HAP-1 (cell line): ENCODE data around the gene ZNF214.
"Not testable (repeated sequence)": the region's sequence is repeated elsewhere in the genome, so short reads cannot be mapped to it uniquely, and the experiment has no call there.

Experiments
- DNase-seq, 2 experiments: peaks; one replicate each; pipeline ENCODE4 v3.0.0-alpha.2; 2016 to 2020; ENCODE audit warnings: low spot score in 2 of 2
- H3K27me3 ChIP-seq: fragments of 250-450 bp; sonication (Bioruptor Pico); 2 replicates; pipeline ENCODE4 v1.5.1; 2020; ENCODE audit warnings: low read depth, mild to moderate bottlenecking, moderate library complexity
- H3K36me3 ChIP-seq: fragments of 250-450 bp; sonication (Bioruptor Pico); replicated peaks from 2 replicates; pipeline ENCODE4 v1.5.1; 2020; ENCODE audit warnings: mild to moderate bottlenecking
- H3K4me1 ChIP-seq: fragments of 250-450 bp; sonication (Bioruptor Pico); 2 replicates; pipeline ENCODE4 v1.5.1; 2020; ENCODE audit warnings: mild to moderate bottlenecking
- H3K4me3 ChIP-seq: fragments of 250-450 bp; sonication (Bioruptor Pico); 2 replicates; pipeline ENCODE4 v1.5.1; 2020; ENCODE audit warnings: mild to moderate bottlenecking, moderate library complexity
- H3K9me3 ChIP-seq: fragments of 250-450 bp; sonication (Bioruptor Pico); 2 replicates; pipeline ENCODE4 v1.5.1; 2020; ENCODE audit warnings: mild to moderate bottlenecking, moderate library complexity
- in situ Hi-C: fragments of 300-500 bp; cut with MboI; formaldehyde crosslinking; loops from 3 replicates; pipeline ENCODE4 v1.14.3; 2020; ENCODE audit warnings: low sequenced_read_pairs, inconsistent platforms, mixed read lengths

ZNF214 gene

GRCh38 chr11:7019500-7020182 lies 505 bp downstream of the ZNF214 start:
- Histone ChIP-seq H3K27me3 (peaks cover 4% of the 10 kb centered on the region; the same call in 1 of the 2 replicates), H3K4me3 (peak overlapping the region; percentile 42), H3K36me3 (no peaks in the 10 kb centered on the region), H3K9me3 (no peaks in the 10 kb centered on the region), H3K4me1 (peaks cover 12% of the 10 kb centered on the region)
- peak in 1 of 2 experiments; percentile 14 for DNase-seq
- in situ Hi-C loops, result no loop called here

- Histone ChIP-seq H3K4me3 (no peak overlapping the region), H3K36me3 (no peaks in the 10 kb centered on the region), H3K9me3 (no peaks in the 10 kb centered on the region), H3K27me3 (no peaks in the 10 kb centered on the region), H3K4me1 (peaks cover 7% of the 10 kb centered on the region)
- in situ Hi-C loops, result no loop called here
- no peak for DNase-seq
Measured at GRCh38 chr11:7016011-7016410, 4.1 kb downstream of the ZNF214 start.

GRCh38 chr11:7014118-7014517 lies 6.0 kb downstream of the ZNF214 start:
- Histone ChIP-seq H3K27me3 (no peaks in the 10 kb centered on the region), H3K9me3 (no peaks in the 10 kb centered on the region), H3K36me3 (no peaks in the 10 kb centered on the region), H3K4me3 (no peak overlapping the region), H3K4me1 (peaks cover 6% of the 10 kb centered on the region)
- DNase-seq, result no peak
- in situ Hi-C loops, result no loop called here

- H3K27me3 ChIP-seq, result no peaks in the 10 kb centered on the region
- no peak for DNase-seq
Measured at GRCh38 chr11:7004482-7004881, 15.7 kb downstream of the ZNF214 start.

GRCh38 chr11:6995703-6996102 lies 24.4 kb downstream of the ZNF214 start:
- Histone ChIP-seq H3K4me3 (no peak overlapping the region), H3K36me3 (no peaks in the 10 kb centered on the region), H3K27me3 (no peaks in the 10 kb centered on the region), H3K4me1 (no peaks in the 10 kb centered on the region), H3K9me3 (no peaks in the 10 kb centered on the region)
- DNase-seq, result no peak
- in situ Hi-C loops, result no loop called here

More at GRCh38 chr11:7004482-7004881, 15.7 kb downstream of the ZNF214 start:
- no peaks in the 10 kb centered on the region for H3K4me1 ChIP-seq
- H3K4me3 ChIP-seq, result no peak overlapping the region
- no peaks in the 10 kb centered on the region for H3K9me3 ChIP-seq
- in situ Hi-C loops, result no loop called here
- H3K36me3 ChIP-seq, result no peaks in the 10 kb centered on the region

- no peaks in the 10 kb centered on the region for H3K27me3 ChIP-seq
- H3K4me1 ChIP-seq, result no peaks in the 10 kb centered on the region
- no peaks in the 10 kb centered on the region for H3K9me3 ChIP-seq
- DNase-seq, result no peak
- no peak overlapping the region for H3K4me3 ChIP-seq
- in situ Hi-C loops, result no loop called here
- no peaks in the 10 kb centered on the region for H3K36me3 ChIP-seq
Measured at GRCh38 chr11:6992457-6993417, 27.4 kb downstream of the ZNF214 start.

GRCh38 chr11:6992026-6992425 lies 28.1 kb downstream of the ZNF214 start:
- Histone ChIP-seq H3K27me3 (no peaks in the 10 kb centered on the region), H3K4me1 (no peaks in the 10 kb centered on the region), H3K9me3 (no peaks in the 10 kb centered on the region), H3K36me3 (no peaks in the 10 kb centered on the region), H3K4me3 (no peak overlapping the region)
- no peak for DNase-seq
- in situ Hi-C loops, result no loop called here

GRCh38 chr11:6991227-6991626 lies 28.9 kb downstream of the ZNF214 start:
- in situ Hi-C loops, result no loop called here

GRCh38 chr11:6988506-6988905 lies 31.6 kb downstream of the ZNF214 start:
- Histone ChIP-seq H3K36me3 (no peaks in the 10 kb centered on the region), H3K9me3 (no peaks in the 10 kb centered on the region), H3K4me3 (no peak overlapping the region), H3K4me1 (no peaks in the 10 kb centered on the region), H3K27me3 (no peaks in the 10 kb centered on the region)
- DNase-seq, result no peak
- in situ Hi-C loops, result no loop called here

More at GRCh38 chr11:6991227-6991626, 28.9 kb downstream of the ZNF214 start:
- Histone ChIP-seq H3K4me3 (no peak overlapping the region), H3K9me3 (no peaks in the 10 kb centered on the region), H3K36me3 (no peaks in the 10 kb centered on the region), H3K4me1 (no peaks in the 10 kb centered on the region), H3K27me3 (no peaks in the 10 kb centered on the region)
- DNase-seq, result no peak

GRCh38 chr11:6986487-6986886 lies 33.7 kb downstream of the ZNF214 start:
- in situ Hi-C loops, result no loop called here
- no peak for DNase-seq
- Histone ChIP-seq H3K4me1 (no peaks in the 10 kb centered on the region), H3K9me3 (no peaks in the 10 kb centered on the region), H3K27me3 (no peaks in the 10 kb centered on the region), H3K4me3 (no peak overlapping the region), H3K36me3 (no peaks in the 10 kb centered on the region)

- H3K4me3 ChIP-seq, result no peak overlapping the region
- DNase-seq, result no peak
- no peaks in the 10 kb centered on the region for H3K4me1 ChIP-seq
- H3K36me3 ChIP-seq, result no peaks in the 10 kb centered on the region
- in situ Hi-C loops, result no loop called here
- H3K27me3 ChIP-seq, result no peaks in the 10 kb centered on the region
- no peaks in the 10 kb centered on the region for H3K9me3 ChIP-seq
Measured at GRCh38 chr11:6979365-6979764, 40.8 kb downstream of the ZNF214 start.

- H3K4me1 ChIP-seq, H3K27me3 ChIP-seq, H3K9me3 ChIP-seq, in situ Hi-C loops, H3K4me3 ChIP-seq, H3K36me3 ChIP-seq, DNase-seq: not testable (repeated sequence)
Measured at GRCh38 chr11:6969854-6970253, 50.3 kb downstream of the ZNF214 start.

- no peaks in the 10 kb centered on the region for H3K9me3 ChIP-seq
- DNase-seq, result no peak
- no peaks in the 10 kb centered on the region for H3K36me3 ChIP-seq
- H3K27me3 ChIP-seq, result no peaks in the 10 kb centered on the region
- in situ Hi-C loops, result no loop called here
- H3K4me3 ChIP-seq, result no peak overlapping the region
- no peaks in the 10 kb centered on the region for H3K4me1 ChIP-seq
Measured at GRCh38 chr11:6968816-6969215, 51.3 kb downstream of the ZNF214 start.

- no peak overlapping the region for H3K4me3 ChIP-seq
- in situ Hi-C loops, result no loop called here
- no peaks in the 10 kb centered on the region for H3K4me1 ChIP-seq
- no peaks in the 10 kb centered on the region for H3K27me3 ChIP-seq
- DNase-seq, result no peak
- no peaks in the 10 kb centered on the region for H3K9me3 ChIP-seq
- H3K36me3 ChIP-seq, result 0 out of 2 replicates have a peak, but pooled peaks cover 2% of the 10 kb centered on the region
Measured at GRCh38 chr11:6962673-6963072, 57.5 kb downstream of the ZNF214 start.
